H54 (cell line): Measurements from ENCODE around the gene ZSCAN21.
"Not testable (repeated sequence)": the region's sequence is repeated elsewhere in the genome, so short reads cannot be mapped to it uniquely, and the experiment has no call there.

Experiments used
- DNase-seq: peaks from one replicate; pipeline ENCODE4 v3.0.0; 2011; ENCODE audit warnings: low spot score, mixed read lengths; ENCODE audit not compliant: insufficient read length
- FAIRE-seq: peaks from 3 replicates; lab custom pipeline; 2011; peaks lifted over from hg19 to GRCh38; lab: Jason Lieb, UNC
- POLR2A ChIP-seq: IDR thresholded peaks from 2 replicates; pipeline ENCODE4 v1.6.1; 2011; ENCODE audit warnings: low read depth, mild to moderate bottlenecking, low read length

ZSCAN21 gene

GRCh38 chr7:100049441-100050291, at the start of gene ZSCAN21:
ZSCAN21 (plus strand) TSS chr7:100049774; CDS start chr7:100057007, 7,233 bp downstream.
- FAIRE-seq (no peak), DNase-seq (peak; percentile 81)
- TF ChIP-seq POLR2A: peak; percentile 85

DNA sequence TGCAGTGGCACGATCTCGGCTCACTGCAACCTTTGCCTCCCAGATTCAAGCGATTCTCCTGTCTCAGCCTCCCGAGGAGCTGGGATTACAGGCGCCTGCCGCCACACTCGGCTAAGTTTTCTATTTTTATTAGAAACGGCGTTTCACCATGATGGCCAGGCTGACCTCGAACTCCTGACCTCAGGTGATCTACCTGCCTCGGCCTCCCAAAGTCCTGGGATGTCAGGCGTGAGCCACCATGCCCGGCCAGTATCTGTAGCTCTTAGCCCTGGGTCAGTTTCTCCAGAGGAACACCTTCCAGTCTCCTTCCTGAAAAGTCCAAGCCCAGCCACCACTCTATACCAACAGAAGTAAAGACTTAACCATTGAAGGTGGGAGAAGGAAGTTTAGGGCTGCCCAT, 49.3 kb upstream of the ZSCAN21 start:
- no peak for FAIRE-seq
- TF ChIP-seq POLR2A: no peak
- DNase-seq: no peak

DNA sequence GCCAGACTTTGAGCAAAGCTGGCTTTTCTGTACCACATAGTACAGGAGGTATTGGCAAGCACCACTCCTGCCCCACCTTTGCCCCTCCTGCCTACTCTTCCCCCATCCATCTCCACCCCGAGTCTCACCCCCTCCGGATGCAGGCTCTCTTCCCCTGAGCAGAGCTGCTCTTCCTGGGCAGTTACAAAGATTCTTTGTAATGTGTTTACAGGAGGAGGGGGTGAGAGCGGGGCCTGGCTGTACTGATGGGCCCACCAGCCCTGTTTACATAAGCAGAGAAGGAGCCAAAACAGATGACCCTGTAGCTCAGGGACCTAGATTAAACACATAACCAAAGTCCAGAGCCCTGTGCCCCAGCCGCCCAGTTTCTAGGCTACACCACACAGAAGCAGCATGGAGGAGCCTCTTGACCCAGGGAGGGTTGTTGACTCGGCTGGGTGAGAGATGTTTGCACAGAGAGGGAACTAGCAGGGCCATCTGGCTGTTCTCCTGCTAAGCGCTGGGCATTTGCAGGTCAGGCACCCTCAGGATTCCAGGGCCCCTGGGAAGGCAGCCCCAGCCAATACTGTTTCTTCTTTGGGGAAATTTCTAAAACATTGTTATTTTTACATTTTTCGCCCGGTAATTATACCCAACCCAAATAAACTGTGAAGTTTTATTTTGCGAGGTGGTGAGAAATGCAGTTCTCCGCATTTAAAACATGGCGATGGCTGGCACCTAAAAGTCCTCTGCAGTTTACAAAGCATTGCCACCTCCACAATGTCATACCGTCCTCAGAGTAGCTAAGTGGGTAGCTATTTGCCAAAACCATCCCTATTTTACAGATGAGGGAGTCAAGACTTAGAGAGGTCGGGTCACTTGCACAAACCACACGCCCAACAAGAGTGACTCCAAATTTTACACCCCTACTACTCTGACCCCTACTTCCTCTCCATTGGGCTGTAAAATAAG, 45.6 kb upstream of the ZSCAN21 start:
- FAIRE-seq: no peak
- no peak for TF ChIP-seq POLR2A
- DNase-seq: no peak

DNA sequence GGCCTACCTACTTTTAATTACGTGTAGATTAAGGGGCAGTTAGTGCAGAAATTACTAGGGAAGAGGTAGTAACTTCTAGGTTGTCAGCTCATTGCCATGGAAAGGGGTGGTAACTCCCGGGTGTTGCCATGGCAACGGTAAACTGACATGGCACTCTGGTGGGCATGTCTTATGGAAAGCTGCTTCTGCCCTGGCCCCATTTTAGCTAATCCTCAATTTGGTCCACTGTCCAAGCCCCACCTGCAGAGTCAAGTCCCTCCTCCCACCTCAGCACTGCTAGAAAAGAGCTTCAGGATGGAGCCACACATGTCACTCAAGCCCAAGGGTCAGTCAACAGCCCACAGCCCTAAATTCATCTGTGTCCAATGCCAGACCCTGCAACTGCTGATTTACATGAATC, 41.7 kb upstream of the ZSCAN21 start:
- FAIRE-seq: no peak
- TF ChIP-seq POLR2A: no peak
- DNase-seq: no peak

DNA sequence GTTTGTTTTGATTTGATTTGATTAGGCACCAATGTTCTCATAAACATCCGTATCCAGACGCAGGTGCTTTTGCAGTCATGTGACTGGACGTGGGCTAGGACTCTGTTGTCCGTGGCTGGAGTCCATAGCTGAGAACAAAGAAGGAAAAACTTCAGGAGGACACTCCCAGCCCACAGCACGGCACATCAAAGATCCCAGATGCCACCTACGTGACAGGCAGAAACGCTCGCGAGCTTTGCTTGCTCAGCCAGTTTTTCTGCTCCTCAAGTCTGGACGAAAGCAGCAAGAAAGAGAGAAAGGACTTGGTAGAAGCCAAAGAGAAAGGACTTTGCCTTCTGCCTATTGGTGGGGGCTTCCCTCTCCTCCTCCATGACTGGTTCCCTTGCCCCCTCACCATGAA, 41.0 kb upstream of the ZSCAN21 start:
- no peak for DNase-seq
- FAIRE-seq: no peak
- TF ChIP-seq POLR2A: no peak

DNA sequence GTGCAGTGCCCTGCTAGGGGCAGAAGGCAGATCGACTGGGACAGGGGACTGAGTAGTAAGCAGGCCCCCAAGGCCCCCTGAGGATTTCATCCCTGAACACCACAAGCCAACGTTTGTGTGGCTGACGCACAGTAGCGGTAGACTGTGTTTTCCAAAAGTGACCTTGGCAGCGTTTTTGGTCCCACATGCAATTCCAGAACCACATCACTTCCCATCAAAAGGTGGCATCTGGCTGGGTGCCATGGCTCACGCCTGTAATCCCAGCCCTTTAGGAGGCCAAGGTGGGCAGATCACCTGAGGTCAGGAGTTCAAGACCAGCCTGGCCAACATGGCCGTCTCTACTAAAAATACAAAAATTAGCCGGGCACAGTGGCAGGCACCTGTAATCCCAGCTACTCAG, 39.6 kb upstream of the ZSCAN21 start:
- DNase-seq, FAIRE-seq: not testable (repeated sequence)

- DNase-seq (no peak), FAIRE-seq (no peak)
- TF ChIP-seq POLR2A: no peak
Measured at GRCh38 chr7:100010901-100011300, 38.7 kb upstream of the ZSCAN21 start.

DNA sequence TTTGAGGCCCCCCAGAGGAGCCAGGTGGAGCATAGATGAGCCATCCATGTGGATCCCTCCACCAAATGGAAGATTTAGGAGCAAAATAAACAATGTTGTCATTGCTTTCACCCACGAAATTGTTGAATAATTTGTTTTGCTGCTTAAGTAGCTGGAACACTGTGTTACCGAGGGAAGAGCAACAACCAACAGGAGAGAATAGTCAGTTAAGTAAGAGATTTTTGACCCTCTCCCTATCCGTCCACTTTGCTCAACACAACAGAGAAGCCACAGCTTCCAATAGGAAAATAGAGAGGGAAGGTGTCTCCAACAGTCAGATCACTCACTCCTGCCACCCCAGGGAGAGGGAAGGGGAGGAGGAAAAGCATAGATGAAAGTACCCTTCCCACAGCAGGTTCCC, 38.1 kb upstream of the ZSCAN21 start:
- FAIRE-seq (no peak), DNase-seq (no peak)
- no peak for TF ChIP-seq POLR2A

GRCh38 chr7:100012385-100013327, 36.9 kb upstream of the ZSCAN21 start:
- DNase-seq, FAIRE-seq: not testable (repeated sequence)

DNA sequence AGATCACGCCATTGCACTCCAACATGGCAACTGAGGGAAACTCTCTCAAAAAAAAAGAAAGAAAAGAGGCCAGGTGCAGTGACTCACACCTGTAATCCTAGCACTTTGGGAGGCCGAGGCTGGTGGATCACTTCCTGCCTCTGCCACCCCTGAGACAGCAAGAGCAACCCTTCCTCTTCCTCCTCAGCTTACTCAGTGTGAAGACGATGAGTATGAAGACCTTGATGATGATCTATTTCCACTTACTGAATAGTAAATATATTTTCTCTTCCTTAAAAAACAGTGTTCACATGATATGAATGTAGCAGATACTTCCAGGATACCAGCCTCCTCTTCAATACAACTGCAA, 36.3 kb upstream of the ZSCAN21 start:
- DNase-seq (no peak), FAIRE-seq (no peak)
- TF ChIP-seq POLR2A: no peak

DNA sequence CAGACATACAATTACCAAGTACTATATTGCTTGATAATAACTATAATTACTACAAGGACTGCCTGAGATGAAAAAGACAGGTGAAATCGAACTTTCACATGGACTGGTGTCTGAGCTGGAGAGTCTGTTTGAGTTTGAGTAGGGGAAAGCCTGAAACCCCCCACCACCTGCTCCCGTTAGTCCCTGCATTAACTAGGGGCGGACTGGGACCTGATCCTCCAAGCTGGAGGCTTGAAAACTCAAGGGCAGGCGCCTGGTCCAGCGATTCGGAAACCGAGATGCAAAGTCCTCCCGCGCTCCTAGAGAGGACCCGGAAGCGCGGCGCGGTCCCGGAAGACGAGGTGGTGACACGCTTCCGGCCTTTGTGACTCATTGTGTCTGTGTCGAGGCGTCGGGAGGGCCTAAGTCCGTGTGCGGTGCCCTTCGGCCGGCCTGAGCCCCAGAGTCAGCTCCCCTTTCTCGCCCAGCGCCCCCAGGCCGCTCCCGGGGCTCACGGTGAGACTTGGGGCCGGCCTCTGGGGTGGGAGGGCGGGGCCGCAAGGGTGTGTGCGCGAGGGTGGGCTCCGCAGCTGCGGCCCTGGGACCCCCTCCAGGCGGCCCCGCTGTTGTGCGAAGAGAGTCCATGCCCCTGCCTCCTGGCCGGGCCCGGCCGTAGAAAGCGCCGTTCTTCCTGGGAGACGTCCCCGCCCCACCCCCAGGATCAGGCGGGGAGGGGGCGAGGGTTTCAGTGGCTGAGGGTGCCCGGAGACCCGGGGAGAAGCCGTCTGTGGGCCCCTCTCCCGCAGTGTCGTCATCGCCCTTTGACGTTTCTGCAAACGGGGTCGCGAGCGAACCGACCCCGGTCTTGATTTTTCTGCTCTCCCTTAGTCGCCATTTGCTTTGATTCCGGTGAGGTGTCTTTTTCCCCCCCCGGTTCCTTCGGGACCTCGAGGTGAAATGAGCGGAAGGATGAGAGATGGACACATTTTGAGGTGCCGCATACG, 34.1 kb upstream of the ZSCAN21 start, which contains the start of gene ZKSCAN1:
Gene ZKSCAN1, plus strand, starts transcription at position 365 of the 983 bp plus-strand sequence. CDS start 7,911 bp downstream, outside the sequence.
- DNase-seq (peak; percentile 93), FAIRE-seq (no peak)
- TF ChIP-seq POLR2A: peak; percentile 90
